GM21515 (cell line): ENCODE results near the gene PITPNM3.
"Not testable (repeated sequence)": the region's sequence is repeated elsewhere in the genome, so short reads cannot be mapped to it uniquely, and the experiment has no call there.

Source experiments
- ATAC-seq: cut with Tn5 transposase; IDR thresholded peaks from one replicate; pipeline ENCODE4 v1.9.1; 2021; ENCODE audit not compliant: unreplicated experiment

PITPNM3 gene

GRCh38 chr17:6556121-6557039 is at the start of gene PITPNM3:
Gene PITPNM3, minus strand, starts transcription at chr17:6556555. Its CDS starts 149 bp downstream, at chr17:6556406.
- no peak for ATAC-seq

- no peak for ATAC-seq
Measured at GRCh38 chr17:6605142-6605541, 48.8 kb upstream of the PITPNM3 start.

- ATAC-seq = no peak
Measured at GRCh38 chr17:6603744-6604325, 47.5 kb upstream of the PITPNM3 start.

GRCh38 chr17:6602141-6602540 is 45.8 kb upstream of the PITPNM3 start:
- no peak for ATAC-seq

GRCh38 chr17:6599364-6599763 is 43.0 kb upstream of the PITPNM3 start:
- no peak for ATAC-seq

- ATAC-seq = no peak
Measured at GRCh38 chr17:6597727-6598126, 41.4 kb upstream of the PITPNM3 start.

- ATAC-seq = no peak
Measured at GRCh38 chr17:6596941-6597340, 40.6 kb upstream of the PITPNM3 start.

- ATAC-seq = no peak
Measured at GRCh38 chr17:6596511-6596910, 40.2 kb upstream of the PITPNM3 start.

- ATAC-seq = no peak
Measured at GRCh38 chr17:6596081-6596480, 39.7 kb upstream of the PITPNM3 start.

GRCh38 chr17:6593371-6593770 is 37.0 kb upstream of the PITPNM3 start:
- not testable (repeated sequence) for ATAC-seq

- no peak for ATAC-seq
Measured at GRCh38 chr17:6592173-6592572, 35.8 kb upstream of the PITPNM3 start.

- no peak for ATAC-seq
Measured at GRCh38 chr17:6591599-6592158, 35.3 kb upstream of the PITPNM3 start.

- ATAC-seq = no peak
Measured at GRCh38 chr17:6589266-6589946, 33.1 kb upstream of the PITPNM3 start.

- no peak for ATAC-seq
Measured at GRCh38 chr17:6588165-6588564, 31.8 kb upstream of the PITPNM3 start.

- ATAC-seq = no peak
Measured at GRCh38 chr17:6587310-6587709, 31.0 kb upstream of the PITPNM3 start.

GRCh38 chr17:6583411-6583810 is 27.1 kb upstream of the PITPNM3 start:
- no peak for ATAC-seq

GRCh38 chr17:6580625-6581024 is 24.3 kb upstream of the PITPNM3 start:
- ATAC-seq = no peak

- no peak for ATAC-seq
Measured at GRCh38 chr17:6578491-6578890, 22.1 kb upstream of the PITPNM3 start.

GRCh38 chr17:6577686-6578263 is 21.4 kb upstream of the PITPNM3 start:
- no peak for ATAC-seq

- no peak for ATAC-seq
Measured at GRCh38 chr17:6576038-6576785, 19.9 kb upstream of the PITPNM3 start.
